Left forelimb (tissue), 1 donor: Measurements from ENCODE around the gene KMT2E.

Experiments
- DNase-seq: peaks from one replicate; pipeline ENCODE4 v3.0.0-alpha.2; 2018; ENCODE audit warnings: low spot score

KMT2E gene

DNA sequence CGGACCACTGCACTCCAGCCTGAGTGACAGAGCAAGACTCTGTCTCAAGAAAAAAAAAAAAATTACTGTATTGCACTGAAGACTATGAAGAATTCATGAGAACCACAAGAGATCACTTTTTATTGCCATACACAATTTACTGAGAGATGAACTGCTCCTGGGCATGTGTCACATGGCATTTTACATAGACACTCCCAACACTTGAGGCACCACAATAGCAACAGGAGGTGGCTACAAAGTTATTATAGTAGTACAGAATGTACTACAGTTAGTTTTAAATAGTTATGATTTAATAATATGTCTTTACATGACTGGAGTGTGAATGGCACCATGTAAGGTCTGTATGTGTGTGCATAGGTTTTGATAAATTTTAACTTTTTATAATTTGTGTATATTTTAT lies 70.6 kb downstream of the KMT2E start:
- DNase-seq: no peak

DNA sequence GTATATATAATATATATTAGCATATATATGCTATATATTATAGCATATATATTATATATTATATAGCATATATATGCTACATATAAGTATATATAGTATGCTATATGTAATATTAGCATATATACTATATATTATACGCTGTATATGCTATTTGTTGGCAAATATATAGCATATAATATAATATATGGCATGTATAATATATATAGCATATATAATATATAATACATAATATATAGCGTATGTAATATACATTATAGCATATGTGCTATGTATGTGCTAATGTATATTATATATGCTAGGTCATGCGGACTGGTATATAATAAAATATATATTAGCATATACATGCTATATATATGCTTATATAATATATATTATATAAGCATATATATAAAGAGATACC lies 72.8 kb downstream of the KMT2E start:
- DNase-seq: no peak

DNA sequence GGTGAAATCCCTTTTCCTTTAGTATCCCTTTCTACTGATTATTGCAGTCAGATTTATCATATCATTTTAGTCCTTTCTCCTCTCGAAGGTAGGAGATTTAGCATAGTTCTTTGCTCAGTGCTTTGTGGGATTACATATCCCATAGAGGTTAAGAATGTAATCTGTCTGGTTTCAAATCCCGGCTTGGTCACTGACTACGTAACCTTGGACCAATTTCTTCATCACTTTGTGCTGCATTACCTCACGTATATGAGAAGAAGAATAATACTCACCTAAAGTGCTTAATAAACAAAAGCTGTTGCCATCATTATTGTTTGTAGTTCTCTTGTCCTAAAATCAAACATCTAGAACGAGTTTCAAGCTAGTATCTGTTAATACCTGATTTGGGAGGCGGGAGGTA lies 74.0 kb downstream of the KMT2E start:
- DNase-seq: no peak

DNA sequence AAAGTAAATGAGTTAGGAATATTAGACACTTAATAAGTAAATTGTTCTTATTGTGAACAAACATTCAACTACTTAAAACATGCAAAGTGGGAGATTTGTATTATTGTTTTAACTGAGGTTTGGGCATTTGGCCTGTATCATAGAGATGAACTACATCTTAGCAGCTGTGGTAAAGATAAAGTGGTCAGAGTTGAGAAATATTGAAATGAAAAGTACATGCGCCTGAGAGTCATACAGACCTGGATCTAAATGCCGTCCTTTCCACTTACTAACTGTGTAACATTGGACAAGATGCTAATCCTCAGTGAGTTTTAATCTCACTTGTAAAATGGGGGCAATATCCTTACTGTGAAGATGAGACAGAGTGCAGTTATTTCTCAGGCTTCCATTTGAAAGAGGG lies 74.5 kb downstream of the KMT2E start:
- no peak for DNase-seq

DNA sequence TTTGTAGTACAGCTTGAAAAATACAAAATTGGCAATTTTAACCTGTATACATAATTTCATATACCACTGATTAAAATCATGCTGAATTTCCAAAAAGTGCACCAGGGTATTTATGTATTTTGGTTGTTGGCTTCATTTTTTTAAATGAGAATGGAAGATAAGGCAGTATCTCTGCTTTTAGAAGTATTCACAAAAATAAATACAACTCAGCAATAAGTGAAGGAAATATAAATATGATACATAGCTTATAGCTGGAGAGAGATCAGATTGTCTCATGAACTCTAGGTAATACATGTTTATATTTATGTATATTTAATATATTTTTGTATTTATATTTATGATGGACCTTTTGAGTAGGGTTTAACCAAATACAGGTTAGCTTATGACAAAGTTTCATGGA lies 81.0 kb downstream of the KMT2E start:
- no peak for DNase-seq

DNA sequence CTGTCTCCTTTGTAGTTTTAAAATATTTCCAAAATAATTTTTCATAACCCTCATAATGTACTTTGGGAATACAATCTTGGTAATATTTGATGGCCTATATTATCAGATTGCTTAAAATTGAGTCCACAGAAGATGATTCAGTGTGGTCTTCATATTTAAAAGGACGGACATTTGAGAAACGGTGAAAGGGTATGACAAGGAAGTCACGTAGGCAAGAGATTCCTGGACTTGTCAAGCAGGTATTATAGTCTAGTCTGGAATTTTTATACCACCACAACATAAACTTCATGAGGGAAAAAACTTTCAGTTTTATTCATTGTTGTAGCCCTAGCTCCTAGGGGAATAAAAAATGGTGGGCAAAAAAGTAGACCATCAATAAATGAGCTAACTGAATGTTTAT lies 82.3 kb downstream of the KMT2E start:
- DNase-seq: no peak

DNA sequence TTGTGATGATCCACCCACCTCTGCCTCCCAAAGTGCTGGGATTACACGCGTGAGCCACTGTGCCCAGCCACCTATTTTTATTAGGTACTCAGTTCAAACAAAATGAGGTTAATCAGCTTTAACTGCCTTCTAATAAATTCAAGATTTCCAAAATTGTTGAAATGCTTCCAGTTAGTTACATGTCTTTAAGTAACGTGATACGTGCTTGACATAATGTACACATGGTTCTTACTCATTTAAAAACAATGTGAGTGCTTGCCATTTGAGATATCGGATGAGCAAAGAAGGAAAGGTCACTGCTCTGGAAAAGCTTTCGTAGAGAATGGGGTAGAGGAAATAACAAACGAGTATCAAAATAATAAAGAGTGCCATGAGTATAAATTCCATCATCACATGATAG lies 83.6 kb downstream of the KMT2E start:
- DNase-seq: no peak

DNA sequence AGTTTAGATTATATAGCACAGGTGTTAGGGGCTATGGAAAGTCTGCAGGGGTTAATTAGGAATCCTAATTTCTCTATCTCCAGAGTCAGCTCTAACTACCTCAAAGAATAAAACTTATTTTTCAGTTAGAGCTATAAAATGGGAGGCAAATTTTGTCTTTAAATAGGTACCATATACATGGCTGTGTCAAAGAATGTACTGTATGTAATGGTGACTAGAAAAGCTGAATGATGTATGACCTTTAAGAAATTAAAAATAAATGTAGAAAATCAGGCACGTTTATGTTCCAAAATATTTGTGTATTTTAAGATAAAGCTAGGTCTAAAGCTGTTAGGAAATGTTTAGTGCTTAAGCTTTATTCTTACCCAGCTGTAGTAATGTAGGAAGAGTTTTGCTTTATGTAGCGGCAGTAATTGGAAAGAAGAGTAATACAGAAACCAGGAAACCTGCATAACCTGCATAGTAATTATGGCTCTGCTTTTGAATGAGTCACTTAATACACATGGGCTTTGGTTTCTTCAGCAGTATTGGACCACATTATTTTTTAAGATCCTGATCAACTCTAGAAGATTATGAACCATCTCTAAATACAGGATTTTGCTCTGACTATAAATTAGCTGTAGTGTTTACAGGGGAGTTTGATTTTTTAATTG lies 85.0 kb downstream of the KMT2E start:
- no peak for DNase-seq

DNA sequence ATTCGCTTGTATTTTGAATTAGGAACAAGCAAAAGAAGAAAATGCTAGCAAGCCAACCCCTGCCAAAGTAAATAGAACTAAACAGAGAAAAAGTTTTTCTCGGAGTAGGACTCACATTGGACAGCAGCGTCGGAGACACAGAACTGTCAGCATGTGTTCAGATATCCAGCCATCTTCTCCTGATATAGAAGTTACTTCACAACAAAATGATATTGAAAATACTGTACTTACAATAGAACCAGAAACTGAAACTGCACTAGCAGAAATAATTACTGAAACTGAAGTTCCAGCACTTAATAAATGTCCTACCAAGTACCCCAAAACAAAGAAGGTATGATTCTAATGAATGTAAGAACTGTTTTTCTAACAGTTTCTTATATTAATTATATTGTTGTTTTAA lies 87.9 kb downstream of the KMT2E start:
- DNase-seq: no peak

DNA sequence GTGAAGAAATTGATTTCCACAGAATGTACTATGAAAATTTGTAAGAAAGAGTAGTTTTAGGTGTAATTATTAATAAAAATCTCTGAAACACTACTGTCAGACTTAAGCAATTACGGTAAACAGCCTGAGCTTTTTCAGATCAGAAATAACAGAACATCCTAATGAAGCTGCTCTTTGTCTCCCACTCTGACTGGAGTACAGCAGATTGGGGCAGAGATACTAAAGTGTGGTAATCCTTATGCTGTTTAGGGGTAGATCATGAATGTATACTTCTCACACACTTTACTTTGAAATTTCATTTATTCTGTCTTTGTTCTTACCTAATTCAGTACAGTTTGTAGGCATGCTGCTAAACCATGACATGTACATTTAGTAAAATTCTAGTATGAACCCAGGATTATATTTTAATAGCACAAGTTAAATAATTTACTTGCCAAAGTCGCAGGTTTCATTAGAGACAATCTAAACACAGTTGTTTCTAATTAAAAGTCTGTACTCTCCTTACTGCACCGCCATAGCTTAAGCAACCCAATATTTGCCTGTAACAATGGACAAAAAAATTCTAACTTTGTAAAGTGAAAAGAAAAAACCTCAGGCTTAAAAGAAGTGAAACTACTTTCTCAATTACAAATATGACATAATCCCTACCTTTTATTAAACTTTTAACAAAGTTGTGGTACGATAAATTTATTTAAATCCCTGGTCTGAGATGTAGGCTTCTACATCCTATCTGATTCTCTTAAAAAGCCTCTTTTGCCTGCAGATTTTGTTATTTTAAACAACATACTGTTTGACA lies 88.8 kb downstream of the KMT2E start:
- no peak for DNase-seq

DNA sequence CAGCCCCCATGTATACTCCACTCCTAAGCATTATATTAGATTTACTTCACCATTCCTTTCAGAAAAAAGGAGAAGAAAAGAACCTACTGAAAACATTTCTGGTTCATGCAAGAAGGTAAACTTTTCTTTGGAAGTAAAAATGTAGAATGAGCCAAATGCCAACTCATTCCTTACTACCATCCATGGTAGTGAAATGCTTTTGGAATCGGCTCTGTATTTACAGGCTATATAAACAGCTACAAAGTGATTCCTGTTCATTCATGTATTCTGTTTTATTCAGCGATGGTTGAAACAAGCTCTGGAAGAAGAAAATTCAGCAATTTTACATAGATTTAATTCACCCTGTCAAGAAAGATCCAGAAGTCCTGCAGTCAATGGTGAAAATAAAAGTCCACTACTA lies 91.6 kb downstream of the KMT2E start:
- DNase-seq: no peak

DNA sequence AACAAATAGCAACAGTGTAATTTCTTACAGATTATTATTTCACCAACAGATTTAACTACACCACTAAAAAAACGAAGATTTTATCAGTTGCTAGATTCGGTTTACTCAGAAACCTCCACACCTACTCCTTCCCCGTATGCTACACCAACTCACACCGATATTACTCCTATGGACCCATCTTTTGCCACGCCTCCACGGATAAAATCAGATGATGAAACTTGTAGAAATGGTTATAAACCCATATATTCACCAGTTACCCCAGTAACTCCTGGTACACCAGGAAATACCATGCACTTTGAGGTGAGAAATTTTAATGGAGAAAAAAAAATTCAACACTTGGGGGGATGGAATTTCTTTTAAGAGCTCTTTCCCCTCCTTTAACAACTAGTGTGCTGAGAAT lies 92.5 kb downstream of the KMT2E start:
- no peak for DNase-seq

DNA sequence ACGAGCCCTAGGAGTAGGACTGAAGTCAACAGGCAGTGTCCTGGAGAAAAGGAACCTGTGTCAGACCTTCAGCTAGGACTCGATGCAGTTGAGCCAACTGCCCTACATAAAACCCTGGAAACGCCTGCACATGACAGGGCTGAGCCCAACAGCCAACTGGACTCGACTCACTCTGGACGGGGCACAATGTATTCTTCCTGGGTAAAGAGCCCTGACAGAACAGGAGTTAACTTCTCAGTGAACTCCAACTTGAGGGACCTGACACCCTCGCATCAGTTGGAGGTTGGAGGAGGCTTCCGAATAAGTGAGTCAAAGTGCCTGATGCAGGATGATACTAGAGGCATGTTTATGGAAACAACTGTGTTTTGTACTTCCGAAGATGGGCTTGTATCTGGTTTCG lies 93.5 kb downstream of the KMT2E start:
- no peak for DNase-seq

DNA sequence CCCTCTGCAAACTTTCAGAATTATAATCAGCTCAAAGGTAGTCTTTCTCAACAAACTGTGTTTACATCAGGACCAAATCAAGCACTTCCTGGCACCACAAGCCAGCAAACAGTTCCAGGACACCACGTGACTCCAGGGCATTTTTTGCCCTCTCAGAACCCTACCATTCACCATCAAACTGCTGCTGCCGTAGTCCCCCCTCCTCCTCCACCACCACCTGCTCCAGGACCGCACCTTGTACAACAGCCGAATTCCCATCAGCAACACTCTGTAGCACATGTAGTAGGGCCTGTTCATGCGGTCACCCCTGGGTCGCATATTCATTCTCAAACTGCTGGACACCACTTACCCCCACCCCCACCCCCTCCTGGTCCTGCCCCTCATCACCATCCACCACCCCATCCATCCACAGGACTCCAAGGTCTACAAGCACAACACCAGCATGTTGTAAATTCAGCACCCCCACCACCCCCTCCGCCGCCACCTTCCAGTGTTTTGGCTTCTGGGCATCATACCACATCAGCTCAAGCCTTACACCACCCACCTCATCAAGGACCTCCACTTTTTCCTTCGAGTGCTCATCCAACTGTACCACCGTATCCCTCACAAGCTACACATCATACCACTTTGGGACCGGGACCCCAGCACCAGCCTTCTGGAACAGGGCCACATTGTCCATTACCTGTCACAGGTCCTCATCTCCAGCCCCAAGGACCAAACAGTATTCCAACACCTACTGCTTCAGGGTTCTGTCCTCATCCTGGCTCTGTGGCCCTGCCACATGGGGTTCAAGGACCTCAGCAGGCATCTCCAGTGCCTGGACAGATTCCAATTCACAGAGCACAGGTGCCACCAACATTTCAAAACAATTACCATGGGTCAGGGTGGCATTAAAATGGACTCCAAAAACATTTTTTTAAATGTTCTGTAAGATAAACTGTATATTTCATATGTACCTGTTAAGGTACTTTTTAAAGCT lies 98.7 kb downstream of the KMT2E start:
- no peak for DNase-seq

DNA sequence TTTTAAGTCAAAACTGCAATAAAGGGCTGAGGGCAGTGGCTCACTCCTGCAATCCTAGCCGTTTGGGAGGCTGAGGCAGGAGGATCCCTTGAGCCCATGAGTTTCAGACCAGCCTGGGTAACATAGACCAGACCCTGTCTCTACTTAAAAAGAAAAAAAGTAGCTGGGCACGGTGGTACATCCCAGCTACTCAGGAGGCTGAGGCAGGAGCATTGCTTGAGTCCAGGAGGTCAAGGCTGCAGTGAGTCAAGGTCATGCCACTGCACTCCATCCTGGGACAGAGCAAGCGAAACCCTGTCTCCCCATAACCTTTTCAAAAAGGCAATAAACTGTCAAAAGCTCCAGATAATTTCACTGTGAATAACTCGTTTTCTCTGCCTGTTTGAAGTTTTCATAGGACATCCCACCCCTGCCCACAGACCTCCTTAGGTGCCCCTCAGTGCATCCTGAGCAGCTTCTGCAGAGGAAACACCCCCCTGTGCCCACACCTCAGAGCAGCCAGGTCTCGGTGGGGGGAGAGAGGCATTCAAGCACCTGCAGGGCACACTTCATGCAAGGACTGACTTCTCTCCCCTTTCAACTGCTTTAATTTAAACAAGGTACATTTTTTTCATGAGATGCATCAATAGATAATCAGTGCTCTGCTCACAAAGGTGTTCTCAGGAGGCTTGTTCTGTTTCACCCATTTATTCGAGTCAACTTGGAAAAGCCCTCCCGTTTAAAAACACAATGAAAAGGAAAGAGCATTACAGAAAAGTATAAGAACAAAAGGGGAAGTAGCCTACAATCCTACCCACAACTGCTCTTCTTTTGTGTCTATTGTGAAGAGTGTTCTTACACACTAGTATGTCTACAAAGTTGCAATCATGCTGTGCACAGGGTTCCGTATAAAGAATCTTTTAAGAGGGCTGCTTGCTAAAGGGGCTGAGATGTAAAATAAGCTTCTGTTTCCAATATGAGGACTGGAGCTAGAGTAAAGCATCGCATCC lies 104.9 kb downstream of the KMT2E start:
- DNase-seq: no peak

DNA sequence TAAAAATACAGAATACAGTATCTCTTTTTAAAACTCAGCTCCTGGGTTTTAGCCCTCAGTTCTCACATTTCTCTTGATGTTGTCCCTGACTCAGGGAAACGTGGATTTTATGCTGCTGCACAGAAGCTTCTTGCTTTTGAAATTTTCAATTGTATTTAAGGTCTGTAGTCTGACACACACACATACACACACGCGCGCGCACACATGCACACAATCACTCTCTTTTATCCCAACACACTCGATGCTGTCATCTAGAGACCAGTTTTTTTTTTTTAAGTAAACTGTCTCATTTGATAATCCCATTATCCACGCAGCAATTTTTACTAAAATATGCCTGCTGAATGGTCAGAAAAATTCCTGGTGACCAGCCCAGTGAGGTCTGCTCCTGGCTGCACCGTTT lies 108.6 kb downstream of the KMT2E start:
- no peak for DNase-seq

DNA sequence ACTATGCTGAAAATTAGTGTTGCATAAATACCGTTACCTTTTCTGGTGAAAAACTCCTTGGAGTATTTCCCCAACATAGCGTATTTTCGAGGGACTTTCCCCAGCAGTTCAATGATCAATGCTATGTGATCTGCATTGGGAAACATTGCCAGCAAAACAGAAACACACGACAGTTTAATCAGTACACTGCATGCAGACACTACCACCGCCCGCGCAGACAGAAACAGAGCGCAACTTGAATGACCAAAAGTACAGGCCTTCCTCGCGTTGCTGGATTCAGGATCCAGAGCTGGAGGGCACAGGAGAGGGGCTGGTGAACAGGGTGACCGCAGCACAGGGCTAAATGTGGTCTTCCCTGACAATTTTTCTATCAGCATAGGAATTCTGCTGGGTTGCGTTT lies 111.7 kb downstream of the KMT2E start:
- no peak for DNase-seq

DNA sequence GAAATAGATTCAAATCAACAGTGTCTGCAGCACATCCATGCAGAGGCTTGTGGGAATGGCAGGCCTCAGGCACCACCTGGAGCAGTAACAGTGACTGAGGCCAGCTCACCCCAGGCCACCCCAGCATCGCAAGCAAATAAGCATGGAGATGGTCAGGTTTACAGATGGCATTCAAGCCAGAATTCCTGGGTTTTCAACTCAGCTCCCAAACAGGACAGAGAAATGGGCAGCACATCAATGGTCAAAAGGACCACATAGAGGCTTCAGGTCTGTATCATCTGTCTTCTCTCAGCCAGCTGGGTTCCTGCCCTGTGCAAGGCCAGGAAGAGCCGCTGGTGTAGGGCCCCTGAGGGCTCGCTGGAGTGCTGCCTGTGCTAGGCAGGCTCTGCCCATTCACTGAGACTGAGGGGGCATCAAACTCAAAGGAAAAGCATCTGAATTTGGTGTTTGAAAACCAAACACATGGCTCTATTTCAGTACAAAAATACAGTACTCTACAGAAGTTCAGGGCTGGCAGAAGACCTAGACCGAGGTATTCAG lies 112.5 kb downstream of the KMT2E start:
- no peak for DNase-seq

DNA sequence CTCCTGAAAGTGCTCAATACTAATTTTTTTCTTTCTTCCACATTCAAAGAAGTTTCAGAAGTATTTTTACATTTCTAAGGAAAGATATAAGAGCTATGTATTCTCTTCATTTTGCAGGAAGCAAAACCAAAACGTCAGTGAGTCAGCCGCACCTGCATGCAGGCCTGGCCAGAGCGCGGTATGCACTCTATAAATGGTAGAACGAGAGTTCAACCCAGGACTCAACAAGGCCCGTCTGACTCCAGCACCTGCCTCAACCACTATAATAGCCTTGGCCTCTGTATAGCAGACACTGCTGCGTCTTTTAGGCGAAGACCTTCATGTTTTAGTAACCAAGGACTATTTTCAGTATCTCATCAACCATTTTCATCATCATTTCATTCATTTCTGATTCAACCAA lies 113.2 kb downstream of the KMT2E start:
- no peak for DNase-seq

DNA sequence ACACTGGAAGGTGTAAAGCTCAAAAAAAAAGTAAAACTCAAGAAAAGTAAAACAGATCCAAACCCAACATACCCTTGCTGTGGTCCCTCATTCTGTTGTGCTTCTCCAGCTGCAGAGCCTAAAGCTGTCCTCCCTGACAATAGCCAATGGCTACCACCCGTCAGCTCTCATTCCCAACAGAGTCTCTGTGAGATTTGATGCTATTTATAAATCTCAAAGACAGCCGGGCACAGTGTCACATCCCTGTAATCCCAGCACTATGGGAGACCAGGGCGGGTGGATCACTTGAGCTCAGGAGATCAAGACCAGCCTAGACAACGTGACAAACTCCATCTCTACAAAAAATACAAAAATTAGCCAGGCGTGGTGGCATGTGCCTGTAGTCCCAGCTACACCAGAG lies 116.0 kb downstream of the KMT2E start:
- DNase-seq: no peak

DNA sequence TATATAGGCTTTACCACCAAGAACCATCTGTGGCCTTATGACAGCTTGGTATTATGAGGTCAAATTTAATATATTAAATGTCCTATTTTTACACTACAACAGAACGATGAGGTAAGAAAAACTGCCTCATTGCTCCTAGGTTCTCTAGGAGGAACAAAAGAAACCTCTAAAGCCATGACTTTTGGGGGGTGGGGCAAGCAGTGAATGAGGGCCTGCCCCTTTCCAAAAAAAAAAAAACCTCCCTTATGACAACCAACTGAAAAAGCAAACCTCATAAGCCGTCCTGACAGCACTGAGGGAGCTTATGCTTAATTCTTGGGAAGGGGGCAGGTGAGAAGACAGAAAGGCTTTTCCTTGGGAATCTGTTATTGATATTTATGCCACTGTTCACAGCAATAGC lies 116.6 kb downstream of the KMT2E start:
- DNase-seq: no peak
